Astrocyte of the cerebellum (primary cell): ENCODE results near the gene SLC16A6.
"Not testable (repeated sequence)": the region's sequence is repeated elsewhere in the genome, so short reads cannot be mapped to it uniquely, and the experiment has no call there.

Experiments used
- DNase-seq: peaks from one replicate; pipeline ENCODE4 v3.0.0-alpha.2; 2011; ENCODE audit warnings: low read depth
- H3K4me3 ChIP-seq: 2 replicates; pipeline ENCODE4 v1.5.1; 2011; ENCODE audit warnings: mild to moderate bottlenecking, low read depth, low read length, moderate library complexity
- in situ Hi-C: cut with HindIII; loops from 2 replicates; pipeline ENCODE4 v1.10.0; 2017; ENCODE audit warnings: low sequenced_read_pairs
- TF ChIP-seq, protein P1 (sequence below): IDR thresholded peaks from 2 replicates; pipeline ENCODE4 v1.5.1; 2012; ENCODE audit warnings: low read length, low read depth, moderate library complexity, mild to moderate bottlenecking; ENCODE audit errors: missing control alignments

Gene SLC16A6

DNA sequence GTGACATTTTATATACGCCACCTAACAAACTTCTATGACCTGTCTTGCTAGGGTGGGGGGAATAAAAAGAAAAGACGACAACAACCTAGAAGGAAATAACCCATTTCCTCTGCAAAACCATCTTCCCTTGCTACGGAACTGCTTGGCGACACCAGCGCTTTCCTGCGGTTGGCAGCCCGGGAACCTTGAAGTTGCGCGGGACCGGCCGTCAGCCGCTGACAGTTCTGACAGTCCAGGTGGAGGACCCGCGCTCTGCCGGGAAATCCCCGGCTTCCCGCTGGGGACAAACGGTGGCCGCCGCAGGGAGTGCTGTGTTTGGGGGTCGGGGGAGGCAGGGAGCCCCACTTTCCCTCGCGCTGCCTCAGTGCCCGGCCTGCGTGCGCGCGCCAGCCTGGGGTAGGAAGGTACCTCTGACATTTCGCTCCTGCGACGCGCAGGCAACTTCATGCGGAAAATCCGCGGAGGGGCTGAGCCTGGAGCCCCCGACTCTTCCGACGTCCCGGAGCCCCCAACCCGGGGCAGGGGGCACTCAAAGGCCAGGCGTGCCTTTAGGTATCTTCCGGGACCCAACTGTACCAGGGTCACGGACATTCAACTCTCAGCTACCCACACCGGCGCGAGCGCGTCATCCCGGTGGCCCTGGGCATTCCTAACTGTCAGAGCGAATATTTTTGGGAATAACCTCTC is 516 bp downstream of the SLC16A6 start:
- TF ChIP-seq, protein P1, sequence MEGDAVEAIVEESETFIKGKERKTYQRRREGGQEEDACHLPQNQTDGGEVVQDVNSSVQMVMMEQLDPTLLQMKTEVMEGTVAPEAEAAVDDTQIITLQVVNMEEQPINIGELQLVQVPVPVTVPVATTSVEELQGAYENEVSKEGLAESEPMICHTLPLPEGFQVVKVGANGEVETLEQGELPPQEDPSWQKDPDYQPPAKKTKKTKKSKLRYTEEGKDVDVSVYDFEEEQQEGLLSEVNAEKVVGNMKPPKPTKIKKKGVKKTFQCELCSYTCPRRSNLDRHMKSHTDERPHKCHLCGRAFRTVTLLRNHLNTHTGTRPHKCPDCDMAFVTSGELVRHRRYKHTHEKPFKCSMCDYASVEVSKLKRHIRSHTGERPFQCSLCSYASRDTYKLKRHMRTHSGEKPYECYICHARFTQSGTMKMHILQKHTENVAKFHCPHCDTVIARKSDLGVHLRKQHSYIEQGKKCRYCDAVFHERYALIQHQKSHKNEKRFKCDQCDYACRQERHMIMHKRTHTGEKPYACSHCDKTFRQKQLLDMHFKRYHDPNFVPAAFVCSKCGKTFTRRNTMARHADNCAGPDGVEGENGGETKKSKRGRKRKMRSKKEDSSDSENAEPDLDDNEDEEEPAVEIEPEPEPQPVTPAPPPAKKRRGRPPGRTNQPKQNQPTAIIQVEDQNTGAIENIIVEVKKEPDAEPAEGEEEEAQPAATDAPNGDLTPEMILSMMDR = no peak
- peak overlapping the region; percentile 55 for H3K4me3 ChIP-seq
- in situ Hi-C loops = no loop called here
- DNase-seq = no peak

GRCh38 chr17:68289936-68290267 is 1.0 kb downstream of the SLC16A6 start:
- TF ChIP-seq, protein P1 = no peak
- in situ Hi-C loops = no loop called here
- DNase-seq = no peak
- H3K4me3 ChIP-seq = peak overlapping the region; percentile 55

- H3K4me3 ChIP-seq = peak overlapping the region; percentile 55
- in situ Hi-C loops = no loop called here
- TF ChIP-seq, protein P1 = no peak
- DNase-seq = no peak
Measured at GRCh38 chr17:68289473-68289872, 1.5 kb downstream of the SLC16A6 start.

DNA sequence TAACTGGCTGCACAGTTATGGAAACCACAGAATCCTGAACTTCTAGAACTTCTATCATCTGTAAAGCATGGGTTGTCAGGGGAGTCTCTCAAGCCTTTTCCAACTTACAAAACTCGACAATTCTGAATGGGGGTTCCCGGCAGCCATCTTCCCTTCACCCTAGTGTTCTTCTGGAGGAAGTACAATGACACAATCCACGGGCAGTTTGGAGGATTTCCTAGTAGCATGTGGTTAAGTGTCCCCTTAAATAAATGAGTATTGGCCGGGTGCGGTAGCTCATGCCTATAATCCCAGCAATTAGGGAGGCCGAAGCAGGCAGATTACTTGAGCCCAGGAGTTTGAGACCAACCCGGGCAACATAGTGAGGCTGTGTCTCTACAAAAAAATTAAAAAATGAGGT is 2.1 kb downstream of the SLC16A6 start:
- in situ Hi-C loops = no loop called here

DNA sequence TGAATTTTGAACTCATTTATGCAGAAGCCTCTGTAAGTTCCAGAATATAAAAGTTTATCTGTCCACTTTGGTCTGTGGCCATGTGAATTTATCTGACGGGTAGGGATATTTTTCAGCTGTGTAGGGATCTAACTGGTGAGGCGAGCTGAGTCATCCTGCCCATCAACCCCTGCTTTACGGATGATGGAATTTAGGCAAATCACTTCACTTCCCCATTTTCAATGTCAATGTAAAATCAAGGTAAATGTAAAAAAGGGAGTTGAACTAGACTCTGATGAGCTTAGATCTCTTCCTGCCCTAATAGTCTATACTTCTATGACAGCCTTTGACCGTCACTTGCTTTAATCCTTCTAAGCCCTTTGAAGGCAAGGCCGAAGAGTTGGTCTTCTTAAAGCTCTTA is 2.6 kb downstream of the SLC16A6 start:
- DNase-seq = no peak
- TF ChIP-seq, protein P1 = no peak
- no peak overlapping the region for H3K4me3 ChIP-seq
- in situ Hi-C loops = no loop called here

More for the DNA sequence above, 2.1 kb downstream of the SLC16A6 start:
- no peak overlapping the region for H3K4me3 ChIP-seq
- TF ChIP-seq, protein P1 = no peak
- DNase-seq = no peak

DNA sequence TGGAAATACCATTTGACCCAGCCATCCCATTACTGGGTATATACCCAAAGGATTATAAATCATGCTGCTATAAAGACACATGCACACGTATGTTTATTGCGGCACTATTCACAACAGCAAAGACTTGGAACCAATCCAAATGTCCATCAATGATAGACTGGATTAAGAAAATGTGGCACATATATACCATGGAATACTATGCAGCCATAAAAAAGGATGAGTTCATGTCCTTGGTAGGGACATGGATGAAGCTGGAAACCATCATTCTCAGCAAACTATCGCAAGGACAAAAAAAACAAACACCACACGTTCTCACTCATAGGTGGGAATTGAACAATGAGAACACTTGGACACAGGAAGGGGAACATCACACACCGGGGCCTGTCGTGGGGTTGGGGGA is 9.0 kb downstream of the SLC16A6 start:
- in situ Hi-C loops, DNase-seq, H3K4me3 ChIP-seq: not testable (repeated sequence)

DNA sequence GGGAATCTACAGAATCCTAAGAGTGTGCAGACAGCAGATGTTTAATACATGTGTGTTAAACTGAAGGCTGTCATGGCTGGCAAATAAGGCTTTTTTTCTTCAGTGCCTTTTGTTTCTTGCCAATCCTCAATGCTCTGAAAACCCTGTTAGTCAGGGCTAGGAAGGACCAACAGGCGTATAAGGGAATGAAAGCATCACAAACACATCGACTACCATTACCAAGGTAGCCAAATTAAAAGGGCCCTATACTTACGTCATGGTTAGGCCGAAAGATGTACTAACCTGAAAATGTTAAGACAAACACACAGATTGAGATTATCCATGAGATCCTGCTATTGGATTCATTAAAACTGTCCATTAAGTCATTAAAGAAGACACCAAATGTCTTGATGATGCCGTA is 13.1 kb downstream of the SLC16A6 start:
- no peak for DNase-seq
- in situ Hi-C loops = no loop called here
- H3K4me3 ChIP-seq = no peak overlapping the region
- TF ChIP-seq, protein P1 = no peak

GRCh38 chr17:68276339-68276738 is 14.6 kb downstream of the SLC16A6 start:
- DNase-seq, H3K4me3 ChIP-seq, in situ Hi-C loops: not testable (repeated sequence)
